NT2/D1 (cell line): ENCODE data around the gene HORMAD2.
"Not testable (repeated sequence)": the region's sequence is repeated elsewhere in the genome, so short reads cannot be mapped to it uniquely, and the experiment has no call there.

Experiments used
- DNase-seq: peaks from one replicate; pipeline ENCODE4 v3.0.0-alpha.2; 2011; ENCODE audit warnings: low read depth, low spot score
- H3K27me3 ChIP-seq: 2 replicates; pipeline ENCODE4 v1.6.0; 2011; ENCODE audit warnings: mild to moderate bottlenecking; ENCODE audit not compliant: insufficient read length, insufficient read depth
- H3K36me3 ChIP-seq: 2 replicates; pipeline ENCODE4 v1.6.1; 2011; ENCODE audit warnings: mild to moderate bottlenecking, low read length, mixed read lengths; ENCODE audit not compliant: insufficient read depth, insufficient read length
- H3K4me1 ChIP-seq: 2 replicates; pipeline ENCODE4 v1.5.1; 2011; ENCODE audit not compliant: insufficient read depth, insufficient read length
- H3K4me3 ChIP-seq: 2 replicates; pipeline ENCODE4 v1.5.1; 2011; ENCODE audit warnings: low read depth; ENCODE audit not compliant: insufficient read length
- H3K9ac ChIP-seq: 2 replicates; pipeline ENCODE4 v1.6.0; 2011; ENCODE audit warnings: low read depth; ENCODE audit not compliant: insufficient read length
- H3K9me3 ChIP-seq: 2 replicates; pipeline ENCODE4 v1.5.1; 2011; ENCODE audit warnings: mild to moderate bottlenecking, low read length; ENCODE audit not compliant: insufficient read depth
- SUZ12 ChIP-seq: IDR thresholded peaks from 2 replicates; pipeline ENCODE4 v1.6.1; 2011; ENCODE audit not compliant: insufficient read length, insufficient read depth; ENCODE audit errors: extremely low read depth
- YY1 ChIP-seq: IDR thresholded peaks from 2 replicates; pipeline ENCODE4 v1.6.1; 2011; ENCODE audit not compliant: insufficient read length, insufficient read depth
- ZNF274 ChIP-seq: IDR thresholded peaks from 2 replicates; pipeline ENCODE4 v1.6.1; 2011; ENCODE audit warnings: mild to moderate bottlenecking, low read depth, low read length

HORMAD2 gene

DNA sequence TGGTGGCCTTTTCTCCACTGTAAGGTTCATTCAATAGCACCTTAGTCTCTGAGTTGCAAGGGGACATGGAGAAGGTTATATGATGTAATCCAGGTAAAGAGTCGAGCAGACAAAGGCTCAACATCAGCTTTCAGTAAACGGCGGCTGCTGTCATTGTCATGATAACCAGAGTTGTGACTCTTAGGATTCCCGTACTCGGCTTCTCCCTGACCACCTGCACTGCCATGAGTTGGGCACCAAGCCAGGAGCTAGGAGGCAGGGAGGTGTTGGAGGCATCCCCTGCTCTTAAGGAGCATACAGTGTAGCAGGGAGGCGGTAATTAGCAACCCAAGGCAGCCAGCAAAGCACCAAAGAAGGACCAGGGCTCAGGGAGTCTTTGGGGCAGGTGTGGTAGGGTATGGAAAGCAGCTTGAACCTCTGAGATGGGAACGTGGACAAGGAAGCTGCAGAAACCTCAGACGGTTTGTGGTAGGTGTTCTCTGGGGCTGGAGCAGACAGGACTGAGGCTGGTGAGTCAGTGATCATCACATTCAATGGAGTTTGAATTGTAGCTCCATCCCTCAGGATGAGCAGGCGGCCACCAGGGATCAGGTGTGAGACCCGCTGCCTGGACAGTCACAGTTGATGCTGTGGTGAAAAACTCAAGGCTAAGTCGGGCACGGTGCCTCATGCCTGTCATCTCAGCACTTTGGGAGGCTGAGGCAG lies 134.6 kb downstream of the HORMAD2 start:
- TF ChIP-seq ZNF274 (no peak), YY1 (no peak), SUZ12 (no peak)
- no peak for DNase-seq
- Histone ChIP-seq H3K4me1 (peaks cover 5% of the 10 kb centered on the region), H3K4me3 (no peak overlapping the region), H3K9ac (no peak overlapping the region), H3K36me3 (no peaks in the 10 kb centered on the region), H3K27me3 (peaks cover under 1% of the 10 kb centered on the region), H3K9me3 (no peaks in the 10 kb centered on the region)

DNA sequence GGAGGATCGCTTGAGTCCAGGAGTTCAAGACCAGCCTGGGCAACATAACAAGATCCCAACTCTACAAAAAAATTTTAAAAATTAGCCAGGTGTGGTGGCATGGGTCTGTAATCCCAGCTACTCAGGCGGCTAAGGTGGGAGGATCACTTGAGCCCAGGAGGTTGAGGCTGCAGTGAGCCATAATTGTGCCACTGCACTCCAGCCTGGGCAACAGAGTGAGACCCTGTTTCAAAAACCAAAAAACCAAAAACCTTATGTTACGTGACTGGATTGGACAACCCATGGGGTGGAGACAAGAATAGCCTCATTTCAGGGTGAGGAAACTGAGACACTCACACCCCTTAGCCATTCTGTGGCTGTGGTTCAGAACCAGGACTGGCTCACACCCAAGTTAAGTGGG lies 136.0 kb downstream of the HORMAD2 start:
- H3K4me3 ChIP-seq, H3K9me3 ChIP-seq, H3K9ac ChIP-seq, H3K4me1 ChIP-seq, DNase-seq, H3K36me3 ChIP-seq, H3K27me3 ChIP-seq: not testable (repeated sequence)

GRCh38 chr22:30216710-30217109 lies 136.4 kb downstream of the HORMAD2 start:
- H3K4me3 ChIP-seq = no peak overlapping the region
- TF ChIP-seq ZNF274 (no peak), YY1 (no peak), SUZ12 (no peak)
- H3K27me3 ChIP-seq = no peaks in the 10 kb centered on the region
- peaks cover 2% of the 10 kb centered on the region for H3K4me1 ChIP-seq
- H3K9me3 ChIP-seq = no peaks in the 10 kb centered on the region
- H3K36me3 ChIP-seq = no peaks in the 10 kb centered on the region
- H3K9ac ChIP-seq = no peak overlapping the region
- no peak for DNase-seq

GRCh38 chr22:30217698-30218560 lies 137.7 kb downstream of the HORMAD2 start:
- no peak overlapping the region for H3K9ac ChIP-seq
- DNase-seq = no peak
- peaks cover 2% of the 10 kb centered on the region for H3K4me1 ChIP-seq

GRCh38 chr22:30219049-30219654 lies 138.9 kb downstream of the HORMAD2 start:
- no peak for DNase-seq
- H3K36me3 ChIP-seq = no peaks in the 10 kb centered on the region
- no peaks in the 10 kb centered on the region for H3K9me3 ChIP-seq
- no peak overlapping the region for H3K4me3 ChIP-seq
- no peak overlapping the region for H3K9ac ChIP-seq
- peaks cover 5% of the 10 kb centered on the region for H3K4me1 ChIP-seq
- H3K27me3 ChIP-seq = no peaks in the 10 kb centered on the region
- TF ChIP-seq SUZ12 = no peak
- TF ChIP-seq ZNF274 = no peak
- TF ChIP-seq YY1 = no peak

More at GRCh38 chr22:30217698-30218560, 137.7 kb downstream of the HORMAD2 start:
- Histone ChIP-seq H3K27me3 (no peaks in the 10 kb centered on the region), H3K4me3 (no peak overlapping the region), H3K36me3 (no peaks in the 10 kb centered on the region), H3K9me3 (no peaks in the 10 kb centered on the region)
- TF ChIP-seq SUZ12 (no peak), ZNF274 (no peak), YY1 (no peak)

- H3K9me3 ChIP-seq = no peaks in the 10 kb centered on the region
- peaks cover 5% of the 10 kb centered on the region for H3K4me1 ChIP-seq
- H3K4me3 ChIP-seq = no peak overlapping the region
- no peaks in the 10 kb centered on the region for H3K36me3 ChIP-seq
- no peak for DNase-seq
- no peak overlapping the region for H3K9ac ChIP-seq
- no peak for TF ChIP-seq SUZ12
- no peak for TF ChIP-seq YY1
- H3K27me3 ChIP-seq = no peaks in the 10 kb centered on the region
These were observed 139.5 kb downstream of the HORMAD2 start for GRCh38 chr22:30219668-30220278.

DNA sequence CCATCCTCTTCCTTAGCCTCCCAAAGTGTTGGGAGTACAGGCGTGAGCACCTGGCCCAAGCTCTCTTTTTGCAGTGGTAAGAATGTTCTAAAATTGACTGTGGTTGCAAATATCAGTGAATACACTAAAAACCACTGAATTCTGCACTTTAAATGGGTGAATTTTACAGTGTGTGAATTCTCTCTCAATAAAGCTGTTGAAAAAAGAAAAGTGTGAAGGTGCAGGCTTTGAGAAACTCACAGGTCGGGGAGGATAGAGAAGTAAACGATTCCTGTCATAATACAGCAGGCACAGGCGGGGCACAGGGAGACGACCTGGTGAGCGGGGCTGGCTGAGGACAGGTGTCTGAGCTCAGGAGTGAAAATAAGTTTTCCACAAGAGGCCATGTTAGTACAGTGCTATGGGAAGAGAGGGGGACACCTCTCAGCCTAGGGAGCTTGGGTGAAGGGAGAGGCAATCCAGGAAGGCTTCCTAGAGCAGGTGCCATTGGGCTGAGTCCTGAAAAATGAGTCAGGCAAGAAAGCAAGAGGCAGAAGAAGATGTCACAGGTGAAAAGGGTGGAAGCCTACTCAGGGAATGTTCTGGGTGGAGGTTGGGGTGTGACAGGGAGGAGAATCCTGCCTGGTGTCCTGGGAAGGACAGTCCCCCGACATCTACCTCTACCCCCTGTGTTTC lies 140.2 kb downstream of the HORMAD2 start:
- Histone ChIP-seq H3K4me1 (peaks cover 3% of the 10 kb centered on the region), H3K9me3 (no peaks in the 10 kb centered on the region), H3K9ac (no peak overlapping the region), H3K27me3 (no peaks in the 10 kb centered on the region), H3K36me3 (no peaks in the 10 kb centered on the region), H3K4me3 (no peak overlapping the region)
- no peak for DNase-seq
- TF ChIP-seq ZNF274 (no peak), YY1 (no peak), SUZ12 (no peak)
